AG10803 (cell line): ENCODE results near the gene IL18RAP.

ENCODE experiments used
- DNase-seq: peaks from one replicate; pipeline ENCODE4 v3.0.0; 2010; ENCODE audit warnings: low read depth
- H3K4me3 ChIP-seq: 2 replicates; pipeline ENCODE4 v1.5.1; 2011; ENCODE audit warnings: mild to moderate bottlenecking, low read length, control low read depth
- CTCF ChIP-seq: conservative IDR thresholded peaks from 2 replicates; pipeline ENCODE4 v1.5.1; 2011; ENCODE audit warnings: mild to moderate bottlenecking, low read length, control low read depth, inconsistent platforms

Gene IL18RAP

GRCh38 chr2:102421890-102422759 lies 835 bp upstream of the IL18RAP start:
- TF ChIP-seq CTCF: no peak
- DNase-seq: no peak
- H3K4me3 ChIP-seq: no peak overlapping the region

DNA sequence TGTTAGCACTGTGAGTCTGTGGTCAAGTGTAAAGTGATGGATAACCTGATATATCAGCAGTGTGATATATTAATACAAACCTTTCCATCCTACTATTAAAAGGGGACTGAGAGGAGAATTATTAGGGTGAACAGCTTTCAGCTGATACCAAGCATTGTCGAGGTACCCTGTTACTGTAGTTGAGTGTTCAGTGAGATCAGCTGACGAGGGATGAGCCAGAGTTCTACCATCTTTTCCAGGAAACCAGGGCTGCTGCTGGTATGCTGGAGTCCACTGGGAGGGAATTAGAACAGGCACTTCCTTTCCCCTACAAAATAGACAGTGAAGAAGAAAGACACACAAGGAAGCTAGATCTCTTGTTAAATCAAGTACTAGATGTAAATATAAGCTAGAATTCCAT lies 408 bp downstream of the IL18RAP start:
- no peak for TF ChIP-seq CTCF
- H3K4me3 ChIP-seq: no peak overlapping the region
- DNase-seq: no peak

DNA sequence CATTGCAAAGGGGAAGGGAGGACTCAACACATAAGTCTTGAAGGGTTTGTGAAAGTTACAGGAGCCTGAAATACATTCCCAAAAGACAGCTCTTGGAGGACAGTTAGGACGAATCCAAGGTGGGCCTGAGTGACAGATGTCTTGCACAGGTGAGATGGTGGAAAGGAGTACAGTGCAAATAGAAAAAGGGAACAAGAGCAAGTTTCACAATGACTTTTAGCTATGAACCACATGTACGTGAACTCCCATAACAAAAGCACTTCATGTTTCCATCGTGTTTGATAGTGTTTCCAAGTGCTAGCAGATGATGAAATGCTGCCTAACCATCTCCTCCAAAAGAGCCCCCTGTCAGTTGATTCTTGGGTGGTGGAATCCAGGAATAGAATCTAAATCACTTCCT lies 1.8 kb downstream of the IL18RAP start:
- no peak overlapping the region for H3K4me3 ChIP-seq
- no peak for TF ChIP-seq CTCF
- no peak for DNase-seq

- TF ChIP-seq CTCF: no peak
- H3K4me3 ChIP-seq: no peak overlapping the region
- no peak for DNase-seq
These were observed 2.6 kb downstream of the IL18RAP start for GRCh38 chr2:102425441-102426132.

- no peak for DNase-seq
- H3K4me3 ChIP-seq: no peak overlapping the region
- TF ChIP-seq CTCF: no peak
These were observed 4.3 kb downstream of the IL18RAP start for GRCh38 chr2:102427249-102427648.

- DNase-seq: no peak
- TF ChIP-seq CTCF: no peak
- no peak overlapping the region for H3K4me3 ChIP-seq
These were observed 5.6 kb downstream of the IL18RAP start for GRCh38 chr2:102428573-102428972.

DNA sequence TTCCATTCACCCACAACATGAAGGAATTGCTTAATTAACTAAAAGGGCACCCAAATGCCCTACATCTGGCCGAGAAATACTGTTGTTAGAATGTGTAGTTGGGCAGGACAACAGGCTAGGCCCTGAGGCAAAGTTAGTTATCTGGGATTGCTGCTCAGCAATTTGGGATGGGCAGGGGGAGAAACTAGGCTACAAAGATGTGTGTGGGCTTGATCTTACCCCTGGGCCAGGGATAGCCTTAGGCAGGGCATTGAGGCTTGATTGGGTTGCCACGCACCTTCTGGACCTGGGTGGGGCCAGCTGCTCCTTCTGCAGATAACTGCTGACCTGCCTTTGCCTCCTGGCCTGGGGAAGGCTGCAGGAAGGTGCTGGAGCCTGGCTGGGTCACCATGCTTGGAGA lies 9.4 kb downstream of the IL18RAP start:
- no peak overlapping the region for H3K4me3 ChIP-seq
- TF ChIP-seq CTCF: no peak
- no peak for DNase-seq
